H1 (cell line): ENCODE measurements around the gene SUGP1. TPM values are rescaled to one million over a fixed set of nuclear protein-coding genes. Genes with fewer than 3 reads are reported as not detected.
A peak's percentile ranks its signal among the peaks of the same experiment; 100 is the strongest.

ENCODE experiments used
- CTCF ChIA-PET: fragments of 300-600 bp; sonication (Branson Sonifier 250); formaldehyde crosslinking; loops from one replicate; lab custom pipeline; 2021; ENCODE audit not compliant: partially characterized antibody; lab: Charles Lee
- POLR2A ChIA-PET: fragments of 300-600 bp; sonication (Branson Sonifier 250); formaldehyde crosslinking; loops from one replicate; lab custom pipeline; 2021; ENCODE audit warnings: inconsistent platforms; ENCODE audit not compliant: partially characterized antibody; lab: Charles Lee
- DNase-seq, 2 experiments: peaks; one replicate each; pipeline versions ENCODE4 v3.0.0 to v3.0.0-alpha.2; 2010 to 2022; ENCODE audit warnings: low spot score in 2 of 2, low read depth in 1 of 2, mixed read lengths in 1 of 2
- FAIRE-seq: peaks from 2 replicates; lab custom pipeline; 2011; peaks lifted over from hg19 to GRCh38; lab: Jason Lieb, UNC
- H2AFZ ChIP-seq: 2 replicates; pipeline ENCODE4 v1.8.1; 2012; ENCODE audit warnings: low read length, inconsistent platforms
- H2AK5ac ChIP-seq: 2 replicates; pipeline ENCODE4 v1.6.1; 2013; ENCODE audit warnings: low read depth, low read length
- H2BK120ac ChIP-seq: replicated peaks from 2 replicates; pipeline ENCODE3; 2013; ENCODE audit warnings: low read depth, low read length, inconsistent platforms
- H2BK12ac ChIP-seq: 2 replicates; pipeline ENCODE4 v1.6.1; 2013; ENCODE audit warnings: low read depth, low read length
- H2BK15ac ChIP-seq: 2 replicates; pipeline ENCODE4 v1.6.1; 2013; ENCODE audit warnings: low read length
- H2BK20ac ChIP-seq: 2 replicates; pipeline ENCODE4 v1.6.1; 2013; ENCODE audit warnings: low read length
- H2BK5ac ChIP-seq: 2 replicates; pipeline ENCODE4 v1.6.1; 2013; ENCODE audit warnings: low read depth, low read length
- H3K14ac ChIP-seq: 2 replicates; pipeline ENCODE4 v1.6.1; 2013; ENCODE audit warnings: inconsistent platforms; ENCODE audit not compliant: insufficient read length
- H3K18ac ChIP-seq: 2 replicates; pipeline ENCODE4 v1.6.1; 2013; ENCODE audit warnings: low read length; ENCODE audit errors: extremely low read depth
- H3K23ac ChIP-seq: 2 replicates; pipeline ENCODE4 v1.6.1; 2013; ENCODE audit warnings: inconsistent platforms; ENCODE audit not compliant: insufficient read length
- H3K23me2 ChIP-seq: 2 replicates; pipeline ENCODE4 v1.6.1; 2013; ENCODE audit warnings: low read depth, low read length
- H3K27ac ChIP-seq: 2 replicates; pipeline ENCODE4 v1.6.1; 2011; ENCODE audit warnings: low read depth, low read length, inconsistent platforms
- H3K27me3 ChIP-seq, 4 experiments: replicated peaks in 1 of 4; 1 replicate in 1 of 4; 2 replicates in 3 of 4; pipeline versions ENCODE4 v1.6.1 to v1.8.1; 2011 to 2013; ENCODE audit warnings: low read length in 3 of 4, mild to moderate bottlenecking in 3 of 4, inconsistent platforms in 2 of 4, mixed read lengths in 2 of 4, moderate library complexity in 1 of 4; ENCODE audit not compliant: control insufficient read depth in 3 of 4, insufficient read depth in 3 of 4; ENCODE audit errors: extremely low read depth in 1 of 4
- H3K36me3 ChIP-seq, 4 experiments: 2 replicates each; pipeline versions ENCODE4 v1.6.1 to v1.8.1; 2011 to 2013; ENCODE audit warnings: mild to moderate bottlenecking in 4 of 4, low read length in 3 of 4, moderate library complexity in 2 of 4, control low read depth in 1 of 4, inconsistent platforms in 1 of 4; ENCODE audit not compliant: insufficient read depth in 4 of 4, control insufficient read depth in 2 of 4
- H3K4ac ChIP-seq: replicated peaks from 2 replicates; pipeline ENCODE3; 2013; ENCODE audit warnings: low read length, low read depth, mixed read lengths, inconsistent platforms; ENCODE audit not compliant: insufficient read length
- H3K4me1 ChIP-seq, 4 experiments: replicated peaks in 1 of 4; 1 replicate in 1 of 4; 2 replicates in 3 of 4; pipeline versions ENCODE4 v1.6.1 to v1.8.1; 2011 to 2013; ENCODE audit warnings: low read length in 3 of 4, inconsistent platforms in 2 of 4, mixed read lengths in 1 of 4; ENCODE audit not compliant: insufficient read depth in 4 of 4, control insufficient read depth in 3 of 4
- H3K4me2 ChIP-seq, 2 experiments: 2 replicates each; pipeline versions ENCODE4 v1.6.1 to v1.8.1; 2011 to 2013; ENCODE audit warnings: low read depth in 2 of 2, low read length in 2 of 2, control low read depth in 1 of 2, inconsistent platforms in 1 of 2, mild to moderate bottlenecking in 1 of 2; ENCODE audit not compliant: insufficient read depth in 1 of 2
- H3K4me3 ChIP-seq, 4 experiments: fragments of 200-600, 300-600 bp in 1 of 4; sonication (generic), shearing (Covaris generic), sonication (Bioruptor Twin) in 1 of 4; 2 replicates each; pipeline versions ENCODE4 v1.5.1 to v1.8.1; 2011 to 2016; ENCODE audit warnings: low read length in 4 of 4, low read depth in 3 of 4, control low read depth in 2 of 4, inconsistent platforms in 2 of 4, mild to moderate bottlenecking in 2 of 4, mixed read lengths in 1 of 4, moderate library complexity in 1 of 4; ENCODE audit not compliant: insufficient read depth in 2 of 4; ENCODE audit errors: extremely low read depth in 1 of 4
- H3K56ac ChIP-seq: replicated peaks from 2 replicates; pipeline ENCODE3; 2013; ENCODE audit warnings: low read depth, mild to moderate bottlenecking, mixed read lengths, low read length, inconsistent platforms; ENCODE audit not compliant: insufficient read length
- H3K79me1 ChIP-seq: 2 replicates; pipeline ENCODE4 v1.6.1; 2013; ENCODE audit warnings: low read depth, low read length, control low read depth
- H3K79me2 ChIP-seq, 2 experiments: 2 replicates each; pipeline versions ENCODE4 v1.6.1 to v1.8.1; 2012 to 2013; ENCODE audit warnings: low read length in 2 of 2, mild to moderate bottlenecking in 2 of 2, inconsistent platforms in 1 of 2; ENCODE audit not compliant: insufficient read depth in 2 of 2, control insufficient read depth in 1 of 2
- H3K9ac ChIP-seq, 4 experiments: replicated peaks in 1 of 4; 1 replicate in 1 of 4; 2 replicates in 3 of 4; pipeline versions ENCODE4 v1.6.1 to v1.8.1; 2011 to 2013; ENCODE audit warnings: low read depth in 3 of 4, low read length in 3 of 4, control low read depth in 2 of 4, mild to moderate bottlenecking in 2 of 4, moderate library complexity in 2 of 4, inconsistent platforms in 1 of 4; ENCODE audit errors: extremely low read depth in 1 of 4
- H3K9me3 ChIP-seq, 2 experiments: 2 replicates each; pipeline versions ENCODE4 v1.6.1 to v1.8.1; 2012 to 2013; ENCODE audit warnings: mild to moderate bottlenecking in 2 of 2, moderate library complexity in 2 of 2, control low read depth in 1 of 2, inconsistent platforms in 1 of 2, low read depth in 1 of 2, low read length in 1 of 2, mixed read lengths in 1 of 2; ENCODE audit not compliant: insufficient read depth in 2 of 2
- H4K20me1 ChIP-seq, 2 experiments: replicated peaks in 1 of 2; 2 replicates each; pipeline versions ENCODE3 to v1.8.1; 2011 to 2013; ENCODE audit warnings: inconsistent platforms in 2 of 2, low read length in 2 of 2, mild to moderate bottlenecking in 1 of 2; ENCODE audit not compliant: insufficient read depth in 2 of 2, control insufficient read depth in 1 of 2
- H4K5ac ChIP-seq: 2 replicates; pipeline ENCODE4 v1.6.1; 2013; ENCODE audit warnings: low read length, low read depth, mixed read lengths, inconsistent platforms; ENCODE audit not compliant: insufficient read length
- H4K8ac ChIP-seq: 2 replicates; pipeline ENCODE4 v1.8.0; 2013; ENCODE audit warnings: mild to moderate bottlenecking, moderate library complexity, low read length, inconsistent platforms; ENCODE audit not compliant: insufficient read depth; ENCODE audit errors: extremely low read depth
- H4K91ac ChIP-seq: replicated peaks from 2 replicates; pipeline ENCODE3; 2013; ENCODE audit warnings: low read length, mixed read lengths, inconsistent platforms; ENCODE audit not compliant: insufficient read length
- BACH1 ChIP-seq: IDR thresholded peaks from 2 replicates; pipeline ENCODE4 v1.6.1; 2012; ENCODE audit warnings: low read length, improper control_type of control experiment
- CREB1 ChIP-seq: IDR thresholded peaks from 2 replicates; pipeline ENCODE4 v1.6.1; 2012; ENCODE audit warnings: inconsistent platforms
- RFX5 ChIP-seq: IDR thresholded peaks from 2 replicates; pipeline ENCODE4 v1.6.1; 2011; ENCODE audit warnings: low read depth, low read length, improper control_type of control experiment, borderline replicate concordance
- SIN3A ChIP-seq, 2 experiments: IDR thresholded peaks in 1 of 2; conservative IDR thresholded peaks in 1 of 2; 2 replicates each; pipeline ENCODE4 v1.6.1; 2011 to 2012; ENCODE audit warnings: low read length in 2 of 2, improper control_type of control experiment in 1 of 2, low read depth in 1 of 2, mild to moderate bottlenecking in 1 of 2
- SP1 ChIP-seq: IDR thresholded peaks from 2 replicates; pipeline ENCODE4 v1.6.1; 2011; ENCODE audit warnings: low read depth, low read length
- WGBS, 2 experiments: shearing (Covaris generic) in 1 of 2; methylation state at CpG; one replicate each; pipeline versions ENCODE4 v1.1.6 to v1.1.7; 2013 to 2015; ENCODE audit warnings: low lambda C conversion rate in 2 of 2, mixed read lengths in 2 of 2, inconsistent platforms in 1 of 2, low coverage in 1 of 2, missing lambda C conversion rate in 1 of 2; ENCODE audit not compliant: insufficient replicate concordance in 2 of 2, insufficient coverage in 1 of 2, insufficient read length in 1 of 2; ENCODE audit errors: extremely low coverage in 1 of 2, missing lambda C conversion rate in 1 of 2; 5-methylcytosine and 5-hydroxymethylcytosine counted together
- polyA plus RNA-seq, 7 experiments: library from polyadenylated mRNA; depleted of rRNA in 3 of 7; stranded (reverse) in 5 of 7; unstranded in 2 of 7; fragments of >200 nt in 5 of 7; fragments of 200-250 nt in 2 of 7; gene quantifications; 1 replicate in 5 of 7; 2 replicates in 1 of 7; 4 replicates in 1 of 7; pipeline versions ENCODE4 v1.2.1 to v1.2.3, GENCODE V29; 2011 to 2013; ENCODE audit warnings: missing spikeins in 2 of 7, mixed read lengths in 2 of 7
- total RNA-seq: library from RNA; stranded (reverse); fragmentation: NEBNext Ultra II Directional; extraction: Animal tissue kit (Norgen Biotek cat#: 25700); gene quantifications from 2 replicates; pipeline ENCODE4 v1.2.1, GENCODE V29; 2021

The SUGP1 gene
- total and polyA plus RNA-seq, 2 of the 8 experiments (the other 6 are each of a cell fraction or from before 2014, with no cell fraction given), result 38.5 to 65.2 TPM

- H3K9ac ChIP-seq, result no peak overlapping the region
- no peaks in the 10 kb centered on the region for H3K79me2 ChIP-seq
- H3K14ac ChIP-seq, result no peak overlapping the region
- H3K27ac ChIP-seq, result no peak overlapping the region
- TF ChIP-seq BACH1, result no peak
- TF ChIP-seq SIN3A (conservative IDR thresholded peaks at IDR 0.05 in 1 of 2, IDR thresholded peaks at IDR 0.05 in 1 of 2; ENCODE audit: low read depth in 1 of 2, low read length in 2 of 2), result no peak
- no peak for TF ChIP-seq SP1
- no peak for TF ChIP-seq RFX5
- no peak for TF ChIP-seq CREB1
- CTCF ChIA-PET, result interaction anchor here (0.8 to 2.8 kb wide), 6 partner anchors 8 to 121 kb away, joined by 3 to 12 read pairs (median 4); no protein-coding TSS in a partner anchor
- 91% methylated on average over 10 of the region's 10 CpGs; no CpG with 5 or more reads in 1 of the 2 experiments for WGBS, 2 experiments
- no peaks in the 10 kb centered on the region for H3K4me1 ChIP-seq
- no peak overlapping the region for H2BK15ac ChIP-seq
- H3K23ac ChIP-seq, result no peak overlapping the region
- POLR2A ChIA-PET, result interaction anchor here (0.9 to 3.0 kb wide), 4 partner anchors 10 to 31 kb away, joined by 3 to 11 read pairs (median 5); partner anchors contain the start of gene TM6SF2
- DNase-seq (no peak), FAIRE-seq (no peak)
- no peak overlapping the region for H4K8ac ChIP-seq
- H3K36me3 ChIP-seq, result peaks cover 21 to 58% (median 46%) of the 10 kb centered on the region in 4 experiments
- no peak overlapping the region for H3K18ac ChIP-seq
- H2BK120ac ChIP-seq, result no peak overlapping the region
- H3K23me2 ChIP-seq, result no peaks in the 10 kb centered on the region
- no peak overlapping the region for H3K56ac ChIP-seq
- H3K9me3 ChIP-seq, result no peaks in the 10 kb centered on the region
- H3K27me3 ChIP-seq, result no peaks in the 10 kb centered on the region
- H3K79me1 ChIP-seq, result no peaks in the 10 kb centered on the region
- peaks cover 2 to 24% of the 10 kb centered on the region in 2 experiments for H4K20me1 ChIP-seq
- H4K5ac ChIP-seq, result no peak overlapping the region
- no peak overlapping the region for H2BK20ac ChIP-seq
- H3K4me3 ChIP-seq, result no peak overlapping the region
- H3K4ac ChIP-seq, result no peak overlapping the region
- H2BK12ac ChIP-seq, result no peak overlapping the region
- no peak overlapping the region for H2AFZ ChIP-seq
- H2BK5ac ChIP-seq, result peak overlapping the region; percentile 39; the same call in 1 of the 2 replicates
- H4K91ac ChIP-seq, result no peak overlapping the region
- H3K4me2 ChIP-seq, result no peak overlapping the region
- no peak overlapping the region for H2AK5ac ChIP-seq
Observed at GRCh38 chr19:19305066-19305465, 15.2 kb downstream of the SUGP1 start.
